Gastroesophageal sphincter (tissue), 4 donors: ENCODE results near the gene HIVEP3. TPM values are rescaled to one million over a fixed set of nuclear protein-coding genes. Genes with fewer than 3 reads are reported as not detected.

ENCODE experiments used
- ATAC-seq: fragments of 150-250 bp; one replicate; pipeline ENCODE4 v1.9.1; 2016; ENCODE audit warnings: mild to moderate bottlenecking, moderate library complexity
- H3K27ac ChIP-seq, 4 donors: fragments of 200-600 bp; sonication (generic) in 3 of 4; 1 replicate in 3 of 4; 2 replicates in 1 of 4; pipeline ENCODE4 v1.5.1; 2016 to 2019
- H3K27me3 ChIP-seq: fragments of 200-600 bp; sonication (generic); one replicate; pipeline ENCODE4 v1.5.1; 2019
- H3K36me3 ChIP-seq, 2 donors: fragments of 200-600 bp; sonication (generic); one replicate each; pipeline ENCODE4 v1.5.1; 2019; ENCODE audit warnings: control low read depth in 1 of 2
- H3K4me1 ChIP-seq, 3 donors: fragments of 200-600 bp; sonication (generic); 1 replicate in 2 of 3; 2 replicates in 1 of 3; pipeline ENCODE4 v1.5.1; 2016 to 2019; ENCODE audit warnings: control low read depth in 2 of 3
- H3K4me3 ChIP-seq, 2 donors: fragments of 200-600 bp; sonication (generic); one replicate each; pipeline ENCODE4 v1.5.1; 2019; ENCODE audit warnings: mild to moderate bottlenecking in 1 of 2, moderate library complexity in 1 of 2
- H3K9me3 ChIP-seq, 3 donors: fragments of 200-600 bp; sonication (generic); one replicate each; pipeline ENCODE4 v1.5.1; 2017 to 2019; ENCODE audit warnings: control low read depth in 2 of 3
- CTCF ChIP-seq, 4 experiments: fragments of 200-600 bp in 2 of 4; fragments of 450-650 bp in 2 of 4; sonication (generic) in 1 of 4; IDR thresholded peaks; one replicate each; pipeline ENCODE4 v1.5.1; 2017 to 2019; ENCODE audit warnings: antibody characterized with exemption in 4 of 4, mild to moderate bottlenecking in 2 of 4, moderate library complexity in 2 of 4
- EP300 ChIP-seq: sonication (generic); formaldehyde crosslinking; IDR thresholded peaks from one replicate; pipeline ENCODE4 v1.6.1; 2017; ENCODE audit warnings: antibody characterized with exemption, mild to moderate bottlenecking
- POLR2A ChIP-seq, 2 donors: fragments of 450-650 bp; IDR thresholded peaks; one replicate each; pipeline ENCODE4 v1.6.1; 2017; ENCODE audit warnings: antibody characterized with exemption in 2 of 2, mild to moderate bottlenecking in 2 of 2, moderate library complexity in 1 of 2
- POLR2AphosphoS5 ChIP-seq: sonication (generic); formaldehyde crosslinking; IDR thresholded peaks from one replicate; pipeline ENCODE4 v1.6.1; 2017; ENCODE audit warnings: antibody characterized with exemption
- WGBS, 2 donors: methylation state at CpG; one replicate each; pipeline ENCODE4 v1.1.5; 2018; ENCODE audit warnings: low coverage in 1 of 2; 5-methylcytosine and 5-hydroxymethylcytosine counted together
- total RNA-seq, 4 donors: library from RNA; depleted of rRNA; stranded (reverse); fragments of >200 nt; gene quantifications; one replicate each; pipeline ENCODE4 v1.1.0, GENCODE V29; 2016

The HIVEP3 gene
- total RNA-seq, 4 donors from 2014 or later, result 1.9 to 3.8 (median 2.8) TPM

GRCh38 chr1:41469706-41470105 is 449.0 kb downstream of the HIVEP3 start:
- H3K4me1 ChIP-seq, result peaks cover 5 to 27% (median 11%) of the 10 kb centered on the region in 3 donors
- TF ChIP-seq EP300 (no peak), POLR2AphosphoS5 (no peak), POLR2A (IDR thresholded peaks at IDR 0.05) (no peak), CTCF (IDR thresholded peaks at IDR 0.05) (no peak)
- no peaks in the 10 kb centered on the region for H3K36me3 ChIP-seq
- 67 to 75% methylated on average over 4 of the region's 5 CpGs for WGBS, 2 donors
- H3K4me3 ChIP-seq, result no peak overlapping the region
- H3K27me3 ChIP-seq, result no peaks in the 10 kb centered on the region
- H3K9me3 ChIP-seq, result no peaks in the 10 kb centered on the region
- ATAC-seq, result no peak
- H3K27ac ChIP-seq, result no peak overlapping the region

- ATAC-seq, result no peak
- Histone ChIP-seq H3K4me3 (no peak overlapping the region), H3K36me3 (no peaks in the 10 kb centered on the region), H3K9me3 (no peaks in the 10 kb centered on the region), H3K4me1 (peaks cover 0 to 12% (median 0%) of the 10 kb centered on the region in 3 donors), H3K27ac (no peak overlapping the region), H3K27me3 (no peaks in the 10 kb centered on the region)
- 83% methylated on average over 4 to 12 of the region's 12 CpGs for WGBS, 2 donors
- TF ChIP-seq POLR2A (IDR thresholded peaks at IDR 0.05), result no peak
- TF ChIP-seq POLR2AphosphoS5, result no peak
- no peak for TF ChIP-seq EP300
- no peak for TF ChIP-seq CTCF (IDR thresholded peaks at IDR 0.05)
Observed at GRCh38 chr1:41468122-41468762, 450.5 kb downstream of the HIVEP3 start.

- TF ChIP-seq POLR2AphosphoS5 (no peak), CTCF (IDR thresholded peaks at IDR 0.05) (no peak), POLR2A (IDR thresholded peaks at IDR 0.05) (no peak), EP300 (no peak)
- Histone ChIP-seq H3K9me3 (no peaks in the 10 kb centered on the region), H3K4me3 (no peak overlapping the region), H3K27ac (no peak overlapping the region), H3K36me3 (no peaks in the 10 kb centered on the region), H3K4me1 (peaks cover 0 to 13% (median under 1%) of the 10 kb centered on the region in 3 donors), H3K27me3 (no peaks in the 10 kb centered on the region)
- ATAC-seq, result no peak
- 100% methylated on average over 1 of the region's 4 CpGs; no CpG with 5 or more reads in 1 of the 2 donors for WGBS, 2 donors
Observed at GRCh38 chr1:41467673-41468072, 451.0 kb downstream of the HIVEP3 start.

- no peaks in the 10 kb centered on the region for H3K36me3 ChIP-seq
- H3K27me3 ChIP-seq, result no peaks in the 10 kb centered on the region
- H3K27ac ChIP-seq, result no peak overlapping the region
- H3K9me3 ChIP-seq, result no peaks in the 10 kb centered on the region
- WGBS, 2 donors, result 75 to 80% methylated on average over 1 to 2 of the region's 5 CpGs
- peaks cover 0 to 27% (median 2%) of the 10 kb centered on the region in 3 donors for H3K4me1 ChIP-seq
- no peak overlapping the region for H3K4me3 ChIP-seq
- no peak for TF ChIP-seq CTCF (IDR thresholded peaks at IDR 0.05)
- TF ChIP-seq POLR2A (IDR thresholded peaks at IDR 0.05), result no peak
- TF ChIP-seq POLR2AphosphoS5, result no peak
- no peak for TF ChIP-seq EP300
- ATAC-seq, result no peak
Observed at GRCh38 chr1:41466146-41466545, 452.6 kb downstream of the HIVEP3 start.

- Histone ChIP-seq H3K27ac (no peak overlapping the region), H3K4me1 (peaks cover 0 to 27% (median 2%) of the 10 kb centered on the region in 3 donors), H3K36me3 (no peaks in the 10 kb centered on the region), H3K9me3 (no peaks in the 10 kb centered on the region), H3K4me3 (no peak overlapping the region), H3K27me3 (no peaks in the 10 kb centered on the region)
- no CpG with 5 or more reads among the region's 1 CpG for WGBS, 2 donors
- ATAC-seq, result no peak
- peak; percentile 45 for TF ChIP-seq POLR2AphosphoS5
- no peak for TF ChIP-seq EP300
Observed at GRCh38 chr1:41465741-41466140, 453.0 kb downstream of the HIVEP3 start.
